CD4-positive, CD25-positive, alpha-beta regulatory T cell (primary cell): Measurements from ENCODE around the gene F2RL1. TPM values are rescaled to one million over a fixed set of nuclear protein-coding genes. Genes with fewer than 3 reads are reported as not detected.
"Not testable (repeated sequence)": the region's sequence is repeated elsewhere in the genome, so short reads cannot be mapped to it uniquely, and the experiment has no call there.

ENCODE experiments used
- ATAC-seq, 2 donors: fragments of 150-1000 bp; cut with Tn5 transposase; one replicate each; pipeline ENCODE4 v1.10.0; 2021; ENCODE audit warnings: low read depth in 2 of 2, moderate number of reproducible peaks in 2 of 2, moderate library complexity in 1 of 2
- DNase-seq, 3 donors: peaks; one replicate each; pipeline versions ENCODE4 v3.0.0 to v3.0.0-alpha.2; 2012 to 2022; ENCODE audit warnings: mixed read lengths in 1 of 3
- H3K27ac ChIP-seq: one replicate; pipeline ENCODE4 v1.7.0; 2013; ENCODE audit warnings: mild to moderate bottlenecking, low read length; ENCODE audit not compliant: insufficient read depth, poor library complexity, severe bottlenecking
- H3K27me3 ChIP-seq: one replicate; pipeline ENCODE4 v1.7.0; 2013; ENCODE audit warnings: low read length; ENCODE audit not compliant: control insufficient read depth, insufficient read depth
- H3K36me3 ChIP-seq: one replicate; pipeline ENCODE4 v1.7.0; 2013; ENCODE audit warnings: mild to moderate bottlenecking, low read length, moderate library complexity; ENCODE audit not compliant: control insufficient read depth, insufficient read depth
- H3K4me1 ChIP-seq: 2 replicates; pipeline ENCODE4 v1.7.0; 2013; ENCODE audit warnings: mild to moderate bottlenecking, low read length; ENCODE audit not compliant: insufficient read depth, control insufficient read depth, poor library complexity, severe bottlenecking
- H3K4me3 ChIP-seq: one replicate; pipeline ENCODE4 v1.7.0; 2013; ENCODE audit warnings: low read depth, mild to moderate bottlenecking, low read length, moderate library complexity
- H3K9me3 ChIP-seq, 2 experiments: 1 replicate in 1 of 2; 2 replicates in 1 of 2; pipeline ENCODE4 v1.7.0; 2013; ENCODE audit warnings: low read length in 2 of 2, mild to moderate bottlenecking in 1 of 2, moderate library complexity in 1 of 2; ENCODE audit not compliant: control insufficient read depth in 2 of 2
- H3K27ac Mint-ChIP-seq, 3 donors: one replicate each; pipeline ENCODE4 v1.8.0; 2020 to 2022; ENCODE audit warnings: mild to moderate bottlenecking in 3 of 3, mixed read lengths in 3 of 3, moderate library complexity in 2 of 3
- H3K27me3 Mint-ChIP-seq: one replicate; pipeline ENCODE4 v1.8.0; 2022; ENCODE audit warnings: mild to moderate bottlenecking, mixed read lengths
- H3K36me3 Mint-ChIP-seq: one replicate; pipeline ENCODE4 v1.8.0; 2020; ENCODE audit warnings: mixed read lengths
- H3K4me1 Mint-ChIP-seq, 4 donors: one replicate each; pipeline ENCODE4 v1.8.0; 2020 to 2022; ENCODE audit warnings: mixed read lengths in 4 of 4, mild to moderate bottlenecking in 1 of 4
- H3K4me3 Mint-ChIP-seq, 4 donors: one replicate each; pipeline ENCODE4 v1.8.0; 2020 to 2022; ENCODE audit warnings: mild to moderate bottlenecking in 4 of 4, mixed read lengths in 4 of 4, moderate library complexity in 3 of 4
- H3K9me3 Mint-ChIP-seq, 7 donors: one replicate each; pipeline ENCODE4 v1.8.0; 2020 to 2022; ENCODE audit warnings: mixed read lengths in 7 of 7, mild to moderate bottlenecking in 3 of 7, moderate library complexity in 2 of 7
- polyA plus RNA-seq, 4 donors: library from polyadenylated mRNA; unstranded; fragments of 300-500 nt; fragmentation: Illumina TruSeq; gene quantifications; one replicate each; pipeline ENCODE4 v1.2.3, GENCODE V29; 2021
- total RNA-seq: library from RNA; stranded (reverse); gene quantifications from one replicate; pipeline ENCODE4 v1.2.3, GENCODE V29; 2022

Gene F2RL1
- total and polyA plus RNA-seq, 5 donors from 2014 or later: 1.6 to 9.9 (median 5.7) TPM

- H3K9me3 ChIP-seq: no peaks in the 10 kb centered on the region
- no peaks in the 10 kb centered on the region for H3K4me1 ChIP-seq
- no peaks in the 10 kb centered on the region for H3K27me3 ChIP-seq
- no peak overlapping the region for H3K4me3 ChIP-seq
- Mint-ChIP-seq H3K9me3 (no peaks in the 10 kb centered on the region), H3K4me3 (no peak overlapping the region), H3K4me1 (no peaks in the 10 kb centered on the region), H3K36me3 (no peaks in the 10 kb centered on the region), H3K27ac (no peak overlapping the region), H3K27me3 (no peaks in the 10 kb centered on the region)
- ATAC-seq: no peak
- no peak for DNase-seq
- H3K27ac ChIP-seq: no peak overlapping the region
- no peaks in the 10 kb centered on the region for H3K36me3 ChIP-seq
These were observed 10.6 kb upstream of the F2RL1 start for GRCh38 chr5:76808141-76808691.

GRCh38 chr5:76809141-76809540 lies 9.7 kb upstream of the F2RL1 start:
- no peaks in the 10 kb centered on the region for H3K9me3 Mint-ChIP-seq
- Histone ChIP-seq H3K27ac (no peak overlapping the region), H3K36me3 (no peaks in the 10 kb centered on the region), H3K4me3 (no peak overlapping the region), H3K9me3 (no peaks in the 10 kb centered on the region), H3K4me1 (no peaks in the 10 kb centered on the region), H3K27me3 (no peaks in the 10 kb centered on the region)
- ATAC-seq: no peak
- H3K4me3 Mint-ChIP-seq: no peak overlapping the region
- DNase-seq: no peak
- H3K27ac Mint-ChIP-seq: peak overlapping the region in 1 of 3 donors; percentile 52
- no peaks in the 10 kb centered on the region for H3K27me3 Mint-ChIP-seq
- H3K36me3 Mint-ChIP-seq: no peaks in the 10 kb centered on the region
- H3K4me1 Mint-ChIP-seq: no peaks in the 10 kb centered on the region

- H3K27me3 Mint-ChIP-seq: peaks cover 2% of the 10 kb centered on the region
- H3K36me3 Mint-ChIP-seq: no peaks in the 10 kb centered on the region
These were observed 8.6 kb upstream of the F2RL1 start for GRCh38 chr5:76810236-76810635.

GRCh38 chr5:76811214-76811613 lies 7.6 kb upstream of the F2RL1 start:
- peaks cover 11% of the 10 kb centered on the region for H3K27me3 Mint-ChIP-seq
- Histone ChIP-seq H3K27ac (no peak overlapping the region), H3K4me3 (no peak overlapping the region), H3K27me3 (no peaks in the 10 kb centered on the region), H3K4me1 (no peaks in the 10 kb centered on the region), H3K36me3 (no peaks in the 10 kb centered on the region), H3K9me3 (no peaks in the 10 kb centered on the region)
- no peak overlapping the region for H3K27ac Mint-ChIP-seq
- no peak overlapping the region for H3K4me3 Mint-ChIP-seq
- ATAC-seq (no peak), DNase-seq (no peak)
- H3K4me1 Mint-ChIP-seq: no peaks in the 10 kb centered on the region
- H3K36me3 Mint-ChIP-seq: no peaks in the 10 kb centered on the region
- no peaks in the 10 kb centered on the region for H3K9me3 Mint-ChIP-seq

More at GRCh38 chr5:76810236-76810635, 8.6 kb upstream of the F2RL1 start:
- no peak overlapping the region for H3K4me3 ChIP-seq
- DNase-seq (no peak), ATAC-seq (no peak)
- H3K27ac ChIP-seq: no peak overlapping the region
- H3K9me3 ChIP-seq: no peaks in the 10 kb centered on the region
- H3K36me3 ChIP-seq: no peaks in the 10 kb centered on the region
- H3K9me3 Mint-ChIP-seq: no peaks in the 10 kb centered on the region
- H3K27me3 ChIP-seq: no peaks in the 10 kb centered on the region
- no peak overlapping the region for H3K27ac Mint-ChIP-seq
- H3K4me1 ChIP-seq: no peaks in the 10 kb centered on the region
- no peak overlapping the region for H3K4me3 Mint-ChIP-seq
- no peaks in the 10 kb centered on the region for H3K4me1 Mint-ChIP-seq

- not testable (repeated sequence) for H3K36me3 ChIP-seq, H3K9me3 ChIP-seq, H3K27ac ChIP-seq, ATAC-seq, H3K27me3 ChIP-seq, H3K9me3 Mint-ChIP-seq, H3K4me1 Mint-ChIP-seq, DNase-seq, H3K27ac Mint-ChIP-seq, H3K36me3 Mint-ChIP-seq, H3K4me3 Mint-ChIP-seq, H3K4me1 ChIP-seq, H3K4me3 ChIP-seq
- peaks cover 19% of the 10 kb centered on the region for H3K27me3 Mint-ChIP-seq
These were observed 6.6 kb upstream of the F2RL1 start for GRCh38 chr5:76812209-76812608.

- Histone ChIP-seq H3K4me1 (peaks cover 7% of the 10 kb centered on the region), H3K27me3 (peaks cover 5% of the 10 kb centered on the region), H3K9me3 (no peaks in the 10 kb centered on the region), H3K4me3 (no peak overlapping the region), H3K36me3 (no peaks in the 10 kb centered on the region), H3K27ac (no peak overlapping the region)
- Mint-ChIP-seq H3K4me1 (peaks cover 0 to 7% (median 5%) of the 10 kb centered on the region in 4 donors), H3K36me3 (no peaks in the 10 kb centered on the region), H3K9me3 (no peaks in the 10 kb centered on the region), H3K4me3 (peak overlapping the region in 1 of 4 donors; percentile 29), H3K27ac (no peak overlapping the region), H3K27me3 (peaks cover 34% of the 10 kb centered on the region)
- ATAC-seq: no peak
- no peak for DNase-seq
These were observed 4.8 kb upstream of the F2RL1 start for GRCh38 chr5:76813982-76814562.

- ATAC-seq: no peak
- H3K9me3 Mint-ChIP-seq: no peaks in the 10 kb centered on the region
These were observed 2.6 kb upstream of the F2RL1 start for GRCh38 chr5:76816110-76816831.

More at GRCh38 chr5:76816110-76816831, 2.6 kb upstream of the F2RL1 start:
- Mint-ChIP-seq H3K27ac (no peak overlapping the region), H3K4me1 (peaks cover 4 to 22% (median 7%) of the 10 kb centered on the region in 4 donors), H3K36me3 (no peaks in the 10 kb centered on the region), H3K4me3 (peak overlapping the region in 1 of 4 donors; percentile 83), H3K27me3 (peaks cover 46% of the 10 kb centered on the region)
- Histone ChIP-seq H3K4me3 (no peak overlapping the region), H3K36me3 (no peaks in the 10 kb centered on the region), H3K27me3 (peaks cover 5% of the 10 kb centered on the region), H3K9me3 (no peaks in the 10 kb centered on the region), H3K4me1 (peaks cover 20% of the 10 kb centered on the region), H3K27ac (no peak overlapping the region)
- no peak for DNase-seq
